Measurements from ENCODE around the gene DMBX1.

- TF ChIP-seq, protein P1, sequence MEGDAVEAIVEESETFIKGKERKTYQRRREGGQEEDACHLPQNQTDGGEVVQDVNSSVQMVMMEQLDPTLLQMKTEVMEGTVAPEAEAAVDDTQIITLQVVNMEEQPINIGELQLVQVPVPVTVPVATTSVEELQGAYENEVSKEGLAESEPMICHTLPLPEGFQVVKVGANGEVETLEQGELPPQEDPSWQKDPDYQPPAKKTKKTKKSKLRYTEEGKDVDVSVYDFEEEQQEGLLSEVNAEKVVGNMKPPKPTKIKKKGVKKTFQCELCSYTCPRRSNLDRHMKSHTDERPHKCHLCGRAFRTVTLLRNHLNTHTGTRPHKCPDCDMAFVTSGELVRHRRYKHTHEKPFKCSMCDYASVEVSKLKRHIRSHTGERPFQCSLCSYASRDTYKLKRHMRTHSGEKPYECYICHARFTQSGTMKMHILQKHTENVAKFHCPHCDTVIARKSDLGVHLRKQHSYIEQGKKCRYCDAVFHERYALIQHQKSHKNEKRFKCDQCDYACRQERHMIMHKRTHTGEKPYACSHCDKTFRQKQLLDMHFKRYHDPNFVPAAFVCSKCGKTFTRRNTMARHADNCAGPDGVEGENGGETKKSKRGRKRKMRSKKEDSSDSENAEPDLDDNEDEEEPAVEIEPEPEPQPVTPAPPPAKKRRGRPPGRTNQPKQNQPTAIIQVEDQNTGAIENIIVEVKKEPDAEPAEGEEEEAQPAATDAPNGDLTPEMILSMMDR (IDR thresholded peaks at IDR 0.05; ENCODE audit: low read depth, low read length, missing input control) = no peak
- no peak for TF ChIP-seq MAX (IDR thresholded peaks at IDR 0.05)
- TF ChIP-seq, protein P2, sequence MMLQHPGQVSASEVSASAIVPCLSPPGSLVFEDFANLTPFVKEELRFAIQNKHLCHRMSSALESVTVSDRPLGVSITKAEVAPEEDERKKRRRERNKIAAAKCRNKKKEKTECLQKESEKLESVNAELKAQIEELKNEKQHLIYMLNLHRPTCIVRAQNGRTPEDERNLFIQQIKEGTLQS (IDR thresholded peaks at IDR 0.05) = no peak
- TF ChIP-seq YY1 (IDR thresholded peaks at IDR 0.05) = no peak
- TF ChIP-seq REST (IDR thresholded peaks at IDR 0.05) = no peak
- TF ChIP-seq RAD21 (IDR thresholded peaks at IDR 0.05) = no peak
- no peak for TF ChIP-seq FOXA1 (IDR thresholded peaks at IDR 0.05)
- TF ChIP-seq TAF1 (conservative IDR thresholded peaks at IDR 0.05) = no peak
- no peak for TF ChIP-seq EGR1 (IDR thresholded peaks at IDR 0.05; ENCODE audit: low read depth in 2 of 2)
- no peak for TF ChIP-seq GABPA (IDR thresholded peaks at IDR 0.05 in 1 of 2, conservative IDR thresholded peaks at IDR 0.05 in 1 of 2)
- no peak for TF ChIP-seq HNF4A (conservative IDR thresholded peaks at IDR 0.05)
- no peak for TF ChIP-seq JUND (IDR thresholded peaks at IDR 0.05)
- TF ChIP-seq, protein P3, sequence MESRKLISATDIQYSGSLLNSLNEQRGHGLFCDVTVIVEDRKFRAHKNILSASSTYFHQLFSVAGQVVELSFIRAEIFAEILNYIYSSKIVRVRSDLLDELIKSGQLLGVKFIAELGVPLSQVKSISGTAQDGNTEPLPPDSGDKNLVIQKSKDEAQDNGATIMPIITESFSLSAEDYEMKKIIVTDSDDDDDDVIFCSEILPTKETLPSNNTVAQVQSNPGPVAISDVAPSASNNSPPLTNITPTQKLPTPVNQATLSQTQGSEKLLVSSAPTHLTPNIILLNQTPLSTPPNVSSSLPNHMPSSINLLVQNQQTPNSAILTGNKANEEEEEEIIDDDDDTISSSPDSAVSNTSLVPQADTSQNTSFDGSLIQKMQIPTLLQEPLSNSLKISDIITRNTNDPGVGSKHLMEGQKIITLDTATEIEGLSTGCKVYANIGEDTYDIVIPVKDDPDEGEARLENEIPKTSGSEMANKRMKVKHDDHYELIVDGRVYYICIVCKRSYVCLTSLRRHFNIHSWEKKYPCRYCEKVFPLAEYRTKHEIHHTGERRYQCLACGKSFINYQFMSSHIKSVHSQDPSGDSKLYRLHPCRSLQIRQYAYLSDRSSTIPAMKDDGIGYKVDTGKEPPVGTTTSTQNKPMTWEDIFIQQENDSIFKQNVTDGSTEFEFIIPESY (IDR thresholded peaks at IDR 0.05) = no peak
Measured at GRCh38 chr1:46510341-46510997, 20.8 kb downstream of the DMBX1 start.
